Upper lobe of left lung (tissue), 6 donors: ENCODE measurements around the gene PREX1. TPM values are rescaled to one million over a fixed set of nuclear protein-coding genes. Genes with fewer than 3 reads are reported as not detected.

ENCODE experiments used
- ATAC-seq, 2 donors: fragments of 200-7000 bp; cut with Tn5 transposase; one replicate each; pipeline ENCODE4 v1.9.1; 2022; ENCODE audit warnings: mild to moderate bottlenecking in 2 of 2, moderate library complexity in 2 of 2; ENCODE audit not compliant: low FRiP score in 2 of 2
- DNase-seq, 2 donors: peaks; one replicate each; pipeline ENCODE4 v3.0.0-alpha.2; 2019 to 2020
- H3K27ac ChIP-seq, 4 donors: fragments of 200-600 bp; sonication (generic); one replicate each; pipeline ENCODE4 v1.5.1; 2016 to 2019
- H3K27me3 ChIP-seq, 4 donors: fragments of 200-600 bp; sonication (generic); one replicate each; pipeline ENCODE4 v1.5.1; 2017 to 2019
- H3K36me3 ChIP-seq, 4 donors: fragments of 200-600 bp; sonication (generic); one replicate each; pipeline ENCODE4 v1.5.1; 2016 to 2019
- H3K4me1 ChIP-seq, 4 donors: fragments of 200-600 bp; sonication (generic); one replicate each; pipeline ENCODE4 v1.5.1; 2018 to 2019
- H3K4me3 ChIP-seq, 4 donors: fragments of 200-600 bp; sonication (generic); one replicate each; pipeline ENCODE4 v1.5.1; 2017 to 2019; ENCODE audit warnings: mild to moderate bottlenecking in 2 of 4, moderate library complexity in 1 of 4
- H3K9me3 ChIP-seq, 4 donors: fragments of 200-600 bp; sonication (generic); one replicate each; pipeline ENCODE4 v1.5.1; 2018 to 2019
- CTCF ChIP-seq, 6 experiments: fragments of 450-650 bp in 4 of 6; fragments of 200-600 bp in 2 of 6; sonication (generic) in 2 of 6; IDR thresholded peaks; one replicate each; pipeline ENCODE4 v1.5.1; 2016 to 2019; ENCODE audit warnings: antibody characterized with exemption in 6 of 6
- EP300 ChIP-seq, 4 donors: sonication (generic); formaldehyde crosslinking; IDR thresholded peaks; one replicate each; pipeline ENCODE4 v1.5.1; 2017; ENCODE audit warnings: antibody characterized with exemption in 4 of 4, control low read depth in 2 of 4
- POLR2A ChIP-seq, 4 donors: fragments of 450-650 bp; IDR thresholded peaks; one replicate each; pipeline ENCODE4 v1.5.1; 2016 to 2017; ENCODE audit warnings: antibody characterized with exemption in 4 of 4, mild to moderate bottlenecking in 2 of 4
- POLR2AphosphoS5 ChIP-seq, 2 donors: sonication (generic); formaldehyde crosslinking; IDR thresholded peaks; one replicate each; pipeline ENCODE4 v1.5.1; 2017; ENCODE audit warnings: antibody characterized with exemption in 2 of 2
- WGBS, 2 donors: methylation state at CpG; one replicate each; pipeline ENCODE4 v1.1.5; 2017 to 2018; 5-methylcytosine and 5-hydroxymethylcytosine counted together
- total RNA-seq, 6 donors: library from RNA; depleted of rRNA in 4 of 6; stranded (reverse); fragments of >200 nt in 4 of 6; gene quantifications; one replicate each; pipeline versions ENCODE4 v1.1.0 to v1.2.1, GENCODE V29; 2016 to 2021
- donor health status: DM: no; HTN: no; CAD: no; lungs with moderate emphysema.
- donor health status: DM: no; HTN: yes; CAD: no; lungs with severe emphysema.

The PREX1 gene
- total RNA-seq, 6 donors from 2014 or later, result 42.8 to 177 (median 74.6) TPM

- Histone ChIP-seq H3K9me3 (no peaks in the 10 kb centered on the region), H3K27ac (peak overlapping the region; percentile 63 to 85 (median 77)), H3K36me3 (no peaks in the 10 kb centered on the region), H3K27me3 (no peaks in the 10 kb centered on the region), H3K4me3 (no peak overlapping the region), H3K4me1 (peaks cover 57 to 90% (median 74%) of the 10 kb centered on the region in 4 donors)
- peak; percentile 35 to 48 for ATAC-seq
- peak in 1 of 2 donors; percentile 80 for DNase-seq
- 43 to 46% methylated on average over 17 to 21 of the region's 21 CpGs for WGBS, 2 donors
- TF ChIP-seq POLR2A (IDR thresholded peaks at IDR 0.05) (no peak), CTCF (IDR thresholded peaks at IDR 0.05) (no peak), POLR2AphosphoS5 (IDR thresholded peaks at IDR 0.05) (peak; percentile 55 to 64), EP300 (IDR thresholded peaks at IDR 0.05) (no peak)
These were observed 58.5 kb downstream of the PREX1 start for GRCh38 chr20:48769069-48769983.

- no peaks in the 10 kb centered on the region for H3K36me3 ChIP-seq
- DNase-seq (no peak), ATAC-seq (no peak)
- H3K4me3 ChIP-seq, result no peak overlapping the region
- no peaks in the 10 kb centered on the region for H3K9me3 ChIP-seq
- H3K27me3 ChIP-seq, result no peaks in the 10 kb centered on the region
- 80 to 81% methylated on average over 23 to 26 of the region's 27 CpGs for WGBS, 2 donors
- TF ChIP-seq POLR2AphosphoS5 (IDR thresholded peaks at IDR 0.05) (no peak), POLR2A (IDR thresholded peaks at IDR 0.05) (no peak), EP300 (IDR thresholded peaks at IDR 0.05) (no peak), CTCF (IDR thresholded peaks at IDR 0.05) (no peak)
- H3K27ac ChIP-seq, result peak overlapping the region; percentile 57 to 85 (median 72)
- peaks cover 52 to 96% (median 77%) of the 10 kb centered on the region in 4 donors for H3K4me1 ChIP-seq
These were observed 60.5 kb downstream of the PREX1 start for GRCh38 chr20:48766961-48767960.

- TF ChIP-seq POLR2AphosphoS5 (IDR thresholded peaks at IDR 0.05) (peak; percentile 36 to 37), EP300 (IDR thresholded peaks at IDR 0.05) (peak in 2 of 4 donors; percentile 36 to 81), CTCF (IDR thresholded peaks at IDR 0.05) (no peak)
- Histone ChIP-seq H3K27ac (peak overlapping the region; percentile 62 to 85 (median 84)), H3K9me3 (no peaks in the 10 kb centered on the region), H3K4me3 (no peak overlapping the region), H3K4me1 (peaks cover 51 to 96% (median 77%) of the 10 kb centered on the region in 4 donors), H3K36me3 (no peaks in the 10 kb centered on the region), H3K27me3 (no peaks in the 10 kb centered on the region)
- ATAC-seq (peak in 1 of 2 donors; percentile 25), DNase-seq (no peak)
- WGBS, 2 donors, result 60 to 66% methylated on average over 6 to 7 of the region's 7 CpGs
These were observed 61.6 kb downstream of the PREX1 start for GRCh38 chr20:48766205-48766604.

GRCh38 chr20:48765359-48765758, 62.4 kb downstream of the PREX1 start:
- TF ChIP-seq EP300 (IDR thresholded peaks at IDR 0.05) (no peak), POLR2AphosphoS5 (IDR thresholded peaks at IDR 0.05) (no peak), CTCF (IDR thresholded peaks at IDR 0.05) (no peak), POLR2A (IDR thresholded peaks at IDR 0.05) (no peak)
- Histone ChIP-seq H3K4me1 (peaks cover 51 to 96% (median 77%) of the 10 kb centered on the region in 4 donors), H3K27ac (peak overlapping the region; percentile 19 to 91 (median 70)), H3K36me3 (no peaks in the 10 kb centered on the region), H3K27me3 (no peaks in the 10 kb centered on the region), H3K9me3 (no peaks in the 10 kb centered on the region), H3K4me3 (no peak overlapping the region)
- DNase-seq, result no peak
- WGBS, 2 donors, result 73 to 85% methylated on average over 4 of the region's 4 CpGs
- no peak for ATAC-seq
